Measurements from ENCODE around the gene OTUB2.

The OTUB2 gene

DNA sequence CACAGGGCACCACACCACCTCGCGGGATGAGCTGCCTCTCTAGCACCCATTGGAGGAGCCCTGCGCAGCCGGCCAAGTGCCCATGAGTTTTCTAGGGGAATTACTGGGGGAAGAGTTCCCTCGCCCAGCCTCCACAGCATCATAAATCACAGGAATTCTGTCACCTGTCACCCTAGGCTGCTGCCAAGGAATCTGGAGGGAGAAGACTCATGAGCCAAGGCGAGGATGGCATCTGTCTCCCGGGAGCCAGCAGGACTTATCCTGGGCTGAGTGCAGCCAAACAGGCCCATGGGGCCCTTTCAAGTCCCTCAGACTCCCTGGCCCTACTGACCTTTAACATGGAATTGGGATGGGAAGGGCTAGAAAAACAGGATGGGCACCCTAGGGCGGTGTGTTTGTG lies 7.8 kb upstream of the OTUB2 start:
- no peak overlapping the region for H3K9ac ChIP-seq (ENCODE audit: low read length)
- TF ChIP-seq, protein P1, sequence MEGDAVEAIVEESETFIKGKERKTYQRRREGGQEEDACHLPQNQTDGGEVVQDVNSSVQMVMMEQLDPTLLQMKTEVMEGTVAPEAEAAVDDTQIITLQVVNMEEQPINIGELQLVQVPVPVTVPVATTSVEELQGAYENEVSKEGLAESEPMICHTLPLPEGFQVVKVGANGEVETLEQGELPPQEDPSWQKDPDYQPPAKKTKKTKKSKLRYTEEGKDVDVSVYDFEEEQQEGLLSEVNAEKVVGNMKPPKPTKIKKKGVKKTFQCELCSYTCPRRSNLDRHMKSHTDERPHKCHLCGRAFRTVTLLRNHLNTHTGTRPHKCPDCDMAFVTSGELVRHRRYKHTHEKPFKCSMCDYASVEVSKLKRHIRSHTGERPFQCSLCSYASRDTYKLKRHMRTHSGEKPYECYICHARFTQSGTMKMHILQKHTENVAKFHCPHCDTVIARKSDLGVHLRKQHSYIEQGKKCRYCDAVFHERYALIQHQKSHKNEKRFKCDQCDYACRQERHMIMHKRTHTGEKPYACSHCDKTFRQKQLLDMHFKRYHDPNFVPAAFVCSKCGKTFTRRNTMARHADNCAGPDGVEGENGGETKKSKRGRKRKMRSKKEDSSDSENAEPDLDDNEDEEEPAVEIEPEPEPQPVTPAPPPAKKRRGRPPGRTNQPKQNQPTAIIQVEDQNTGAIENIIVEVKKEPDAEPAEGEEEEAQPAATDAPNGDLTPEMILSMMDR (IDR thresholded peaks at IDR 0.05; ENCODE audit: low read length) = no peak
- TF ChIP-seq EZH2 (IDR thresholded peaks at IDR 0.05; ENCODE audit: borderline replicate concordance, low read length) = no peak
- H3K4me3 ChIP-seq (ENCODE audit: low read depth, low read length, poor library complexity, severe bottlenecking) = no peak overlapping the region
- H3K79me2 ChIP-seq (ENCODE audit: insufficient read depth, low read length) = no peaks in the 10 kb centered on the region
- H3K9me2 ChIP-seq (ENCODE audit: low read depth, low read length) = no peaks in the 10 kb centered on the region
- no peaks in the 10 kb centered on the region for H3K36me3 ChIP-seq (ENCODE audit: insufficient read depth, low read length)
- no peaks in the 10 kb centered on the region for H3K4me1 ChIP-seq (ENCODE audit: insufficient read depth, low read length, severe bottlenecking)
- no peaks in the 10 kb centered on the region for H3K9me3 ChIP-seq (ENCODE audit: low read length)
- no peaks in the 10 kb centered on the region for H3F3A ChIP-seq (ENCODE audit: insufficient read depth, low read length)
- H3K27me3 ChIP-seq (ENCODE audit: insufficient read depth, low read length) = peaks cover 15% of the 10 kb centered on the region
- no peak overlapping the region for H3K27ac ChIP-seq (ENCODE audit: low read depth, low read length, poor library complexity, severe bottlenecking)
- no peaks in the 10 kb centered on the region for H4K20me1 ChIP-seq (ENCODE audit: insufficient read depth, low read length)
- no peak overlapping the region for H2AFZ ChIP-seq (ENCODE audit: low read length)
- H3K4me2 ChIP-seq (ENCODE audit: low read length) = no peak overlapping the region

DNA sequence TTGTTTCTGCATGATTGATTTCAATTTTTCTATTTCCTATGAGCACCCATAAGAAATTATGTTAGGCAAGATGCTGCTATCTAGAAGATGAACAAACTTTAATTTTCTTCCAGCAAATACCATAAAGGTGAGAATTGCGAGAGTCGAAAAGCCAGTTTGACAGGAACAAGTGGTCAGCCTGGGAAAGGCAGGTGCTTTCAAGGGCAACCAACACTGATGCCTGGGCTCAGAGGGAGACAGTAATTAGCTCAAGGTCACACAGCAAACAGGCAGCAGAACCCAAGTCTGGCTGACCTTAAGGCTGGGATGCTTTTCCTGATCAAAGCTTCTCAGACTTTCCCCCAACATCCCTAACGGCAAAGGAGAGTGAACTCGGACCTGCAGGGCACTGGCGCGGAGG lies 6.8 kb upstream of the OTUB2 start:
- H3K9ac ChIP-seq (ENCODE audit: low read length) = no peak overlapping the region
- H3K4me2 ChIP-seq (ENCODE audit: low read length) = no peak overlapping the region
- H3K4me3 ChIP-seq (ENCODE audit: low read depth, low read length, poor library complexity, severe bottlenecking) = no peak overlapping the region
- TF ChIP-seq EZH2 (IDR thresholded peaks at IDR 0.05; ENCODE audit: borderline replicate concordance, low read length) = no peak
- no peaks in the 10 kb centered on the region for H3F3A ChIP-seq (ENCODE audit: insufficient read depth, low read length)
- H3K27ac ChIP-seq (ENCODE audit: low read depth, low read length, poor library complexity, severe bottlenecking) = no peak overlapping the region
- H3K27me3 ChIP-seq (ENCODE audit: insufficient read depth, low read length) = peaks cover 12% of the 10 kb centered on the region
- H3K4me1 ChIP-seq (ENCODE audit: insufficient read depth, low read length, severe bottlenecking) = no peaks in the 10 kb centered on the region
- no peaks in the 10 kb centered on the region for H3K9me3 ChIP-seq (ENCODE audit: low read length)
- H3K9me2 ChIP-seq (ENCODE audit: low read depth, low read length) = no peaks in the 10 kb centered on the region
- no peaks in the 10 kb centered on the region for H3K36me3 ChIP-seq (ENCODE audit: insufficient read depth, low read length)
- no peaks in the 10 kb centered on the region for H3K79me2 ChIP-seq (ENCODE audit: insufficient read depth, low read length)
- no peaks in the 10 kb centered on the region for H4K20me1 ChIP-seq (ENCODE audit: insufficient read depth, low read length)
- H2AFZ ChIP-seq (ENCODE audit: low read length) = no peak overlapping the region

DNA sequence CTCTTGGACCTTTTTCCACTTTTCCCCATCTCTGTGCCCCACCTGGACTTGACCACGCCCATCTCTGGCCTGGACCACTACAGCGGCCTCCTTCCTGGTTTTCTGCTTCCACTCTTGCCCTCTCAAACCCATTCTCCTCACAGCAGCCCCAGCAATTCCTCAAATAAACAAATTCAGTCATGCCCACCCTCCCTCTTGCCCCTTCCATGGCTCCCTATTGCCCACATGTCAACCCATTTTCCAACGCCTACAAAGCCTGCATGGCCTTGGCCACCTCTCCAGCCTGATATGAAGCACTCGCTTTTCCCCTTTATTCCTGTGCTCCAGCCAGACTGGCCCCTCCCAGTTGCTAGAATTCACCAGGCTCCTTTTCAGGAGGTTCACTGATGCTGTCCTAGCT lies 5.9 kb upstream of the OTUB2 start:
- peaks cover 12% of the 10 kb centered on the region for H3K27me3 ChIP-seq (ENCODE audit: insufficient read depth, low read length)
- H3K79me2 ChIP-seq (ENCODE audit: insufficient read depth, low read length) = no peaks in the 10 kb centered on the region
- no peak overlapping the region for H3K9ac ChIP-seq (ENCODE audit: low read length)
- H4K20me1 ChIP-seq (ENCODE audit: insufficient read depth, low read length) = no peaks in the 10 kb centered on the region
- no peak overlapping the region for H3K4me3 ChIP-seq (ENCODE audit: low read depth, low read length, poor library complexity, severe bottlenecking)
- no peaks in the 10 kb centered on the region for H3K9me2 ChIP-seq (ENCODE audit: low read depth, low read length)
- no peak overlapping the region for H3K4me2 ChIP-seq (ENCODE audit: low read length)
- H2AFZ ChIP-seq (ENCODE audit: low read length) = no peak overlapping the region
- no peak overlapping the region for H3K27ac ChIP-seq (ENCODE audit: low read depth, low read length, poor library complexity, severe bottlenecking)
- H3F3A ChIP-seq (ENCODE audit: insufficient read depth, low read length) = no peaks in the 10 kb centered on the region
- H3K4me1 ChIP-seq (ENCODE audit: insufficient read depth, low read length, severe bottlenecking) = no peaks in the 10 kb centered on the region
- no peaks in the 10 kb centered on the region for H3K9me3 ChIP-seq (ENCODE audit: low read length)
- H3K36me3 ChIP-seq (ENCODE audit: insufficient read depth, low read length) = no peaks in the 10 kb centered on the region
- TF ChIP-seq, protein P1 (IDR thresholded peaks at IDR 0.05; ENCODE audit: low read length) = no peak
- TF ChIP-seq EZH2 (IDR thresholded peaks at IDR 0.05; ENCODE audit: borderline replicate concordance, low read length) = no peak

- H3K9ac ChIP-seq (ENCODE audit: low read length) = no peak overlapping the region
- TF ChIP-seq, protein P1 (IDR thresholded peaks at IDR 0.05; ENCODE audit: low read length) = no peak
- no peak for TF ChIP-seq EZH2 (IDR thresholded peaks at IDR 0.05; ENCODE audit: borderline replicate concordance, low read length)
- H3K4me2 ChIP-seq (ENCODE audit: low read length) = no peak overlapping the region
- no peaks in the 10 kb centered on the region for H3K9me2 ChIP-seq (ENCODE audit: low read depth, low read length)
- H2AFZ ChIP-seq (ENCODE audit: low read length) = no peak overlapping the region
- H3K27me3 ChIP-seq (ENCODE audit: insufficient read depth, low read length) = peaks cover 6% of the 10 kb centered on the region; the same call in 1 of the 2 replicates
- H3F3A ChIP-seq (ENCODE audit: insufficient read depth, low read length) = no peaks in the 10 kb centered on the region
- peaks cover 4% of the 10 kb centered on the region for H3K4me1 ChIP-seq (ENCODE audit: insufficient read depth, low read length, severe bottlenecking)
- H3K36me3 ChIP-seq (ENCODE audit: insufficient read depth, low read length) = no peaks in the 10 kb centered on the region
- H3K9me3 ChIP-seq (ENCODE audit: low read length) = no peaks in the 10 kb centered on the region
- H3K27ac ChIP-seq (ENCODE audit: low read depth, low read length, poor library complexity, severe bottlenecking) = no peak overlapping the region
- H3K79me2 ChIP-seq (ENCODE audit: insufficient read depth, low read length) = no peaks in the 10 kb centered on the region
- H4K20me1 ChIP-seq (ENCODE audit: insufficient read depth, low read length) = no peaks in the 10 kb centered on the region
- H3K4me3 ChIP-seq (ENCODE audit: low read depth, low read length, poor library complexity, severe bottlenecking) = no peak overlapping the region
These were observed 5.1 kb upstream of the OTUB2 start for GRCh38 chr14:94021001-94021400.
